ENCODE data around the gene SMCO4.

- TF ChIP-seq CTCF (IDR thresholded peaks at IDR 0.05), result no peak
- no peak for TF ChIP-seq EP300 (IDR thresholded peaks at IDR 0.05)
- TF ChIP-seq POLR2A (IDR thresholded peaks at IDR 0.05), result no peak
These were observed 1.0 kb downstream of the SMCO4 start for GRCh38 chr11:93541884-93542810.

Measured in sigmoid colon (tissue), 4 donors.